AG10803 (cell line): ENCODE measurements around the gene ACTBL2.

Experiments used
- DNase-seq: peaks from one replicate; pipeline ENCODE4 v3.0.0; 2010; ENCODE audit warnings: low read depth
- H3K4me3 ChIP-seq: 2 replicates; pipeline ENCODE4 v1.5.1; 2011; ENCODE audit warnings: mild to moderate bottlenecking, low read length, control low read depth
- TF ChIP-seq, protein P1 (sequence below): conservative IDR thresholded peaks from 2 replicates; pipeline ENCODE4 v1.5.1; 2011; ENCODE audit warnings: mild to moderate bottlenecking, low read length, control low read depth, inconsistent platforms

Gene ACTBL2

DNA sequence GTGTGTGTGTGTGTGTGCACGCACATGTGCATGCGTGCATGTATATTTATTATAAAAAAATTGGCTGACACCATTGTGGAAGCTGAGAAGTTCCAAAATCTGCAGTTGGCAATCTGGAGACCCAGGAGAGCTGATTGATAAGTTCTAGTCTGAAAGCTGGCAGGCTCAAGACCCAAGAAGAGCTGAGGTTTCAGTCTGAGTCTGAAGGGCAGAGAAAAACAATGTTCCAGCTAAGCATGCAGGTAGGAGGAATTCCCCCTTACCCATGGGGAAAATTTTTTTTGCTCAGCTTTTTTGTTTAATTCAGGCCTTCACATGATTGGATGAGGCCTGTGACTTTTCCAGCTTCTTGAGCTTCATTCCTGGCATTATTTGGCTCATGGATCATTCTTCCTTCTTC lies 31.2 kb upstream of the ACTBL2 start:
- TF ChIP-seq, protein P1, sequence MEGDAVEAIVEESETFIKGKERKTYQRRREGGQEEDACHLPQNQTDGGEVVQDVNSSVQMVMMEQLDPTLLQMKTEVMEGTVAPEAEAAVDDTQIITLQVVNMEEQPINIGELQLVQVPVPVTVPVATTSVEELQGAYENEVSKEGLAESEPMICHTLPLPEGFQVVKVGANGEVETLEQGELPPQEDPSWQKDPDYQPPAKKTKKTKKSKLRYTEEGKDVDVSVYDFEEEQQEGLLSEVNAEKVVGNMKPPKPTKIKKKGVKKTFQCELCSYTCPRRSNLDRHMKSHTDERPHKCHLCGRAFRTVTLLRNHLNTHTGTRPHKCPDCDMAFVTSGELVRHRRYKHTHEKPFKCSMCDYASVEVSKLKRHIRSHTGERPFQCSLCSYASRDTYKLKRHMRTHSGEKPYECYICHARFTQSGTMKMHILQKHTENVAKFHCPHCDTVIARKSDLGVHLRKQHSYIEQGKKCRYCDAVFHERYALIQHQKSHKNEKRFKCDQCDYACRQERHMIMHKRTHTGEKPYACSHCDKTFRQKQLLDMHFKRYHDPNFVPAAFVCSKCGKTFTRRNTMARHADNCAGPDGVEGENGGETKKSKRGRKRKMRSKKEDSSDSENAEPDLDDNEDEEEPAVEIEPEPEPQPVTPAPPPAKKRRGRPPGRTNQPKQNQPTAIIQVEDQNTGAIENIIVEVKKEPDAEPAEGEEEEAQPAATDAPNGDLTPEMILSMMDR = no peak
- H3K4me3 ChIP-seq = no peak overlapping the region
- DNase-seq = no peak

- no peak for DNase-seq
- no peak overlapping the region for H3K4me3 ChIP-seq
- TF ChIP-seq, protein P1 = no peak
Measured at GRCh38 chr5:57511321-57511720, 28.7 kb upstream of the ACTBL2 start.

GRCh38 chr5:57509501-57510260 lies 27.1 kb upstream of the ACTBL2 start:
- no peak overlapping the region for H3K4me3 ChIP-seq
- TF ChIP-seq, protein P1 = no peak
- no peak for DNase-seq

- TF ChIP-seq, protein P1 = no peak
- DNase-seq = no peak
- no peak overlapping the region for H3K4me3 ChIP-seq
Measured at GRCh38 chr5:57508211-57508610, 25.6 kb upstream of the ACTBL2 start.

DNA sequence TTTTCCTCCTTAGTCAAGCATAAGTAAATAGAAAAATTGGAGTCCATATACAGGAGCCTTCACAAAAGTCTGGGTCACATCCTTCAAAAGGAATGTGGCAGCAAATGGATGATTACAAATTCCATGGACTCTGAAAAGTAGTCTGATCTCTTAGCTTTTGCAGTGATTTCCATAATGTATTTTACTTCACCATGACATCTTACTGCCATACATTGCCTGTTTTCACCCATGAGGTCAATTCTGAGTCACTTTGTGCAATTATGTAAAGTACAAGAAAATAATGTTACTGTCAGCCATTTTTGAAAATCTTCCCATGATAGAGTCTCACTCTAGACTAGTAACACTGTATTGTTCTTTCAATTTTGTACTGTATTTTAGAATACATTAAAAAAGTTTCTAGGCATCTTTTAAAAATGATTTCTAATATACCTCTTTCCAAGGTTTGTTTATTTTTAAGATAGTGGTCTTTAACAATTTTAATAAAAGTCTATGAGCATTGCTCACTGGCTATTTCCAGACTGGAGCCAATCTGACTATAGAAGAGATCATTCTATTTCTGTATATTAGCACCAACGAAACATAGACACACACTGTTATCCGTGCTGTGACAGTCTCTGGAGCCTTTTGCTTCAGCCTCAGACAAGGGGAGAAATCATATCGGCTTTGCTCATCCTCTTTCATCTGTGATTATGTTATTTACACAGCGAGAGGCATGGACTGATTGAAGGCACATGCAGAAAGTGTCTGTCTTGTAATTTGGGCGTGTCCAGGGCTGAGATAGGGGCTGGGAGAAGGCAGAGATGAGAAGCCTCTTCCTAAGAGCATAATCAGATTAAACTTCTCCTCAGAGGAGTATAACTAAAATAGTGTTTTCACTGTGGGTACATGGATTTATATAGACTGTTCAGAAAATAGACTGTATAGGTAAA lies 22.9 kb upstream of the ACTBL2 start:
- no peak for DNase-seq
- no peak overlapping the region for H3K4me3 ChIP-seq
- TF ChIP-seq, protein P1 = no peak

DNA sequence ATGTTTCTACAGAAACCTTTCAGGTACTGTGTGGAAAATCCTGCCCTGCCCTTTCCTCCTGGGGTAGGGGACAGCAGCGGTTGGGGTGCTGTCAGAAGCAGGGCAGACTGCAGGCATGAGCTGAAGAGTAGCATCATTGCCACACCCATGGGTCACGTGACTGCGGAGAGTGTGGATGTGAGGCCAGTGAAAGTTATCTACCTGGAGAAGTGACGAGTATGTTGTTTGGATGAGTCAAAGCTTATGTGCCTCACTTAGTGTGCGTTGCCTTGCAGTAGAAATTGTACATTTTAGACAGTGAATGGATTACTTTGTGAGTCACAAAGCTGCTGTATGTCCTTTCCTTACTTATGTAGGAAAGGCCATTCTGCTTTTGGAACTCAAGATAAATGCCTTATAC lies 21.7 kb upstream of the ACTBL2 start:
- no peak overlapping the region for H3K4me3 ChIP-seq
- no peak for DNase-seq

More for the DNA sequence above, 21.7 kb upstream of the ACTBL2 start:
- TF ChIP-seq, protein P1 = no peak
